ENCODE results near the gene VAV3.

DNA sequence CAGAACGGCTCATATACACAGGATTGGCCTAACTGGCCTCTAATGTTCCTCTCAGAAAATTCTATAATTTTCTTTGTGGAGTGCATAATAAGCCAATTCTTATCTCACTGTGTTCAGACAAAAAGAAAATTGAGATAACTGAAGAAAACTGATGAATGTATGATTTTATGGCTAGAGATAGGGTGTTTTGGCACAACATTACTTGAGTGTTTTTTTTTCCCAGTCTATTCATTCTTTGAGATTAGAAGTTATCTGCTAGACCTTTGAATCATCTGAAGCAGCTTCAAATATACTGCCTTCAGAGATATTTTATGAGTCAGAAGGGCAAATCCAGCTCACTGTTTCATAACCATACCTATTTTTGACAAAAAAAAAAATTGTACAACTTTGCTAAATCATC, 85.6 kb downstream of the VAV3 start:
- TF ChIP-seq CTCF (IDR thresholded peaks at IDR 0.05; ENCODE audit: insufficient read depth, low read depth, low read length) = no peak
- TF ChIP-seq EZH2 (IDR thresholded peaks at IDR 0.05; ENCODE audit: insufficient read depth, low read length) = no peak

All from astrocyte (in vitro differentiated cells and primary cell).